Stimulated activated CD4-positive, alpha-beta T cell treated with anti-CD3 and anti-CD28 coated beads, Interleukin-2, amount 100 ng/mL, for 48 hours (primary cell): ENCODE measurements around the gene REC8.
"Not testable (repeated sequence)": the region's sequence is repeated elsewhere in the genome, so short reads cannot be mapped to it uniquely, and the experiment has no call there.

ENCODE experiments used
- DNase-seq, 2 donors: peaks; one replicate each; pipeline ENCODE4 v3.0.0-alpha.2; 2020

The REC8 gene

GRCh38 chr14:24185741-24186140 is 13.9 kb downstream of the REC8 start:
- no peak for DNase-seq

- DNase-seq, result no peak
Measured at GRCh38 chr14:24186831-24187538, 15.1 kb downstream of the REC8 start.

GRCh38 chr14:24187539-24187915 is 15.6 kb downstream of the REC8 start:
- DNase-seq, result no peak

GRCh38 chr14:24188251-24189058 is 16.6 kb downstream of the REC8 start, which contains the start of gene IPO4:
Gene IPO4 (minus strand): TSS chr14:24188816. CDS start chr14:24188787, 29 bp downstream.
- peak; percentile 91 to 92 for DNase-seq

- DNase-seq, result no peak
Measured at GRCh38 chr14:24189059-24189375, 17.1 kb downstream of the REC8 start.

- DNase-seq, result no peak
Measured at GRCh38 chr14:24189460-24189859, 17.6 kb downstream of the REC8 start.

GRCh38 chr14:24190416-24190815 is 18.5 kb downstream of the REC8 start:
- no peak for DNase-seq

- DNase-seq, result no peak
Measured at GRCh38 chr14:24192933-24193332, 21.1 kb downstream of the REC8 start.

GRCh38 chr14:24194186-24194872 is 22.4 kb downstream of the REC8 start:
- no peak for DNase-seq

- DNase-seq, result no peak
Measured at GRCh38 chr14:24194873-24195185, 22.9 kb downstream of the REC8 start.

- DNase-seq, result peak; percentile 76 to 79
Measured at GRCh38 chr14:24195186-24196070, 23.5 kb downstream of the REC8 start, which contains the start of gene TM9SF1. Gene TM9SF1 (minus strand): TSS chr14:24195441. CDS start chr14:24195019, 422 bp downstream.

- no peak for DNase-seq
Measured at GRCh38 chr14:24196071-24197055, 24.5 kb downstream of the REC8 start.

GRCh38 chr14:24197056-24197450 is 25.2 kb downstream of the REC8 start:
- no peak for DNase-seq

GRCh38 chr14:24198814-24199524 is 27.1 kb downstream of the REC8 start:
- DNase-seq, result no peak

GRCh38 chr14:24202538-24202937 is 30.7 kb downstream of the REC8 start:
- not testable (repeated sequence) for DNase-seq

- not testable (repeated sequence) for DNase-seq
Measured at GRCh38 chr14:24203249-24203886, 31.5 kb downstream of the REC8 start.

GRCh38 chr14:24204163-24205146 is 32.6 kb downstream of the REC8 start:
- no peak for DNase-seq

GRCh38 chr14:24206260-24207103 is 34.6 kb downstream of the REC8 start:
- DNase-seq, result no peak
